Stimulated activated naive CD8-positive, alpha-beta T cell treated with anti-CD3 and anti-CD28 coated beads, Interleukin-15, amount 100 ng/mL, for 72 hours (primary cell): ENCODE results near the gene RTN4.

Source experiments
- ATAC-seq: fragments of 150-1000 bp; cut with Tn5 transposase; 2 replicates; pipeline ENCODE4 v1.10.0; 2021; ENCODE audit warnings: mild to moderate bottlenecking, moderate library complexity
- DNase-seq, 2 donors: peaks; one replicate each; pipeline ENCODE4 v3.0.0; 2021 to 2022
- H3K27ac Mint-ChIP-seq, 2 donors: one replicate each; pipeline ENCODE4 v1.8.0; 2022; ENCODE audit warnings: mild to moderate bottlenecking in 2 of 2, mixed read lengths in 2 of 2, moderate library complexity in 2 of 2
- H3K27me3 Mint-ChIP-seq: one replicate; pipeline ENCODE4 v1.8.0; 2022; ENCODE audit warnings: mixed read lengths
- H3K4me1 Mint-ChIP-seq: one replicate; pipeline ENCODE4 v1.8.0; 2022; ENCODE audit warnings: mild to moderate bottlenecking, mixed read lengths
- H3K4me3 Mint-ChIP-seq, 2 donors: one replicate each; pipeline ENCODE4 v1.8.0; 2022; ENCODE audit warnings: mild to moderate bottlenecking in 2 of 2, mixed read lengths in 2 of 2, moderate library complexity in 1 of 2
- H3K9me3 Mint-ChIP-seq, 2 donors: one replicate each; pipeline ENCODE4 v1.8.0; 2022; ENCODE audit warnings: mixed read lengths in 2 of 2

RTN4 gene

GRCh38 chr2:55052129-55053061 is 2.1 kb upstream of the RTN4 start:
- Mint-ChIP-seq H3K27ac (no peak overlapping the region), H3K4me1 (peaks cover 31% of the 10 kb centered on the region), H3K4me3 (peak overlapping the region; percentile 48 to 97), H3K27me3 (no peaks in the 10 kb centered on the region), H3K9me3 (no peaks in the 10 kb centered on the region)
- no peak for DNase-seq
- no peak for ATAC-seq

GRCh38 chr2:55051026-55051866 is 995 bp upstream of the RTN4 start:
- peak overlapping the region; percentile 97 to 99 for H3K27ac Mint-ChIP-seq
- H3K4me1 Mint-ChIP-seq: peaks cover 42% of the 10 kb centered on the region

GRCh38 chr2:55049821-55050099 is 491 bp downstream of the RTN4 start:
- H3K4me1 Mint-ChIP-seq: peaks cover 55% of the 10 kb centered on the region
- H3K27me3 Mint-ChIP-seq: no peaks in the 10 kb centered on the region
- H3K4me3 Mint-ChIP-seq: peak overlapping the region; percentile 82 to 97
- DNase-seq (no peak), ATAC-seq (peak; percentile 14)
- H3K9me3 Mint-ChIP-seq: no peaks in the 10 kb centered on the region
- H3K27ac Mint-ChIP-seq: peak overlapping the region in 1 of 2 donors; percentile 97

More at GRCh38 chr2:55051026-55051866, 995 bp upstream of the RTN4 start:
- Mint-ChIP-seq H3K4me3 (peak overlapping the region; percentile 82 to 97), H3K9me3 (no peaks in the 10 kb centered on the region), H3K27me3 (no peaks in the 10 kb centered on the region)
- ATAC-seq (no peak), DNase-seq (peak in 1 of 2 donors; percentile 28)

GRCh38 chr2:55049043-55049820 is 1.0 kb downstream of the RTN4 start:
- Mint-ChIP-seq H3K27ac (peak overlapping the region; percentile 91 to 96), H3K4me1 (peaks cover 51% of the 10 kb centered on the region), H3K27me3 (no peaks in the 10 kb centered on the region), H3K9me3 (no peaks in the 10 kb centered on the region), H3K4me3 (peak overlapping the region; percentile 82 to 97)
- DNase-seq (peak; percentile 71 to 73), ATAC-seq (peak; percentile 29)

GRCh38 chr2:55048508-55049042 is 1.7 kb downstream of the RTN4 start:
- peaks cover 46% of the 10 kb centered on the region for H3K4me1 Mint-ChIP-seq
- ATAC-seq (no peak), DNase-seq (no peak)
- H3K4me3 Mint-ChIP-seq: peak overlapping the region; percentile 82 to 97
- no peaks in the 10 kb centered on the region for H3K27me3 Mint-ChIP-seq
- no peaks in the 10 kb centered on the region for H3K9me3 Mint-ChIP-seq
- H3K27ac Mint-ChIP-seq: peak overlapping the region; percentile 91 to 96

- Mint-ChIP-seq H3K9me3 (no peaks in the 10 kb centered on the region), H3K4me3 (peak overlapping the region; percentile 75 to 97), H3K27me3 (no peaks in the 10 kb centered on the region), H3K4me1 (peaks cover 41% of the 10 kb centered on the region), H3K27ac (peak overlapping the region in 1 of 2 donors; percentile 19)
- no peak for DNase-seq
- ATAC-seq: no peak
Observed at GRCh38 chr2:55047677-55048299, 2.5 kb downstream of the RTN4 start.

GRCh38 chr2:55045780-55046179 is 4.5 kb downstream of the RTN4 start:
- Mint-ChIP-seq H3K9me3 (no peaks in the 10 kb centered on the region), H3K4me3 (no peak overlapping the region), H3K27ac (no peak overlapping the region), H3K4me1 (peaks cover 29% of the 10 kb centered on the region), H3K27me3 (no peaks in the 10 kb centered on the region)
- DNase-seq (no peak), ATAC-seq (no peak)

- no peak overlapping the region for H3K4me3 Mint-ChIP-seq
- DNase-seq: no peak
- H3K27ac Mint-ChIP-seq: no peak overlapping the region
- no peak for ATAC-seq
- H3K9me3 Mint-ChIP-seq: peaks cover 0 to 4% of the 10 kb centered on the region in 2 donors
- peaks cover 29% of the 10 kb centered on the region for H3K4me1 Mint-ChIP-seq
- no peaks in the 10 kb centered on the region for H3K27me3 Mint-ChIP-seq
Observed at GRCh38 chr2:55043841-55044240, 6.4 kb downstream of the RTN4 start.

GRCh38 chr2:55038428-55038827 is 11.8 kb downstream of the RTN4 start:
- no peak overlapping the region for H3K27ac Mint-ChIP-seq
- DNase-seq: no peak
- H3K9me3 Mint-ChIP-seq: peaks cover 6 to 14% of the 10 kb centered on the region in 2 donors
- no peak overlapping the region for H3K4me3 Mint-ChIP-seq
- H3K4me1 Mint-ChIP-seq: peaks cover 38% of the 10 kb centered on the region
- no peak for ATAC-seq
- H3K27me3 Mint-ChIP-seq: no peaks in the 10 kb centered on the region

- H3K4me3 Mint-ChIP-seq: no peak overlapping the region
- peaks cover 6 to 14% of the 10 kb centered on the region in 2 donors for H3K9me3 Mint-ChIP-seq
- DNase-seq (no peak), ATAC-seq (no peak)
- no peaks in the 10 kb centered on the region for H3K27me3 Mint-ChIP-seq
- H3K4me1 Mint-ChIP-seq: peaks cover 61% of the 10 kb centered on the region
- H3K27ac Mint-ChIP-seq: no peak overlapping the region
Observed at GRCh38 chr2:55035716-55036115, 14.5 kb downstream of the RTN4 start.

- peaks cover 6 to 11% of the 10 kb centered on the region in 2 donors for H3K9me3 Mint-ChIP-seq
- ATAC-seq (no peak), DNase-seq (no peak)
- peaks cover 64% of the 10 kb centered on the region for H3K4me1 Mint-ChIP-seq
- H3K4me3 Mint-ChIP-seq: no peak overlapping the region
- H3K27ac Mint-ChIP-seq: no peak overlapping the region
- H3K27me3 Mint-ChIP-seq: no peaks in the 10 kb centered on the region
Observed at GRCh38 chr2:55033921-55034320, 16.3 kb downstream of the RTN4 start.

GRCh38 chr2:55033076-55033742 is 17.0 kb downstream of the RTN4 start:
- peak; percentile 89 for ATAC-seq
- peaks cover 66% of the 10 kb centered on the region for H3K4me1 Mint-ChIP-seq
- no peak for DNase-seq
- H3K9me3 Mint-ChIP-seq: peaks cover 6 to 8% of the 10 kb centered on the region in 2 donors
- H3K27ac Mint-ChIP-seq: no peak overlapping the region
- H3K27me3 Mint-ChIP-seq: no peaks in the 10 kb centered on the region
- H3K4me3 Mint-ChIP-seq: no peak overlapping the region

GRCh38 chr2:55031505-55031904 is 18.7 kb downstream of the RTN4 start:
- ATAC-seq: no peak
- no peak overlapping the region for H3K4me3 Mint-ChIP-seq
- peaks cover 6 to 8% of the 10 kb centered on the region in 2 donors for H3K9me3 Mint-ChIP-seq
- DNase-seq: no peak
- peaks cover 51% of the 10 kb centered on the region for H3K4me1 Mint-ChIP-seq
- no peak overlapping the region for H3K27ac Mint-ChIP-seq
- H3K27me3 Mint-ChIP-seq: no peaks in the 10 kb centered on the region

- peaks cover 48% of the 10 kb centered on the region for H3K4me1 Mint-ChIP-seq
- peaks cover 4 to 6% of the 10 kb centered on the region in 2 donors for H3K9me3 Mint-ChIP-seq
- DNase-seq: no peak
- no peak overlapping the region for H3K4me3 Mint-ChIP-seq
- H3K27me3 Mint-ChIP-seq: no peaks in the 10 kb centered on the region
- no peak overlapping the region for H3K27ac Mint-ChIP-seq
- no peak for ATAC-seq
Observed at GRCh38 chr2:55030766-55031165, 19.5 kb downstream of the RTN4 start.
